ENCODE data around the gene CCDC70.

- TF ChIP-seq EZH2 (IDR thresholded peaks at IDR 0.05; ENCODE audit: low read length, unreplicated experiment), result no peak
- no peak for TF ChIP-seq CTCF (conservative IDR thresholded peaks at IDR 0.05; ENCODE audit: low read depth, low read length)
Measured at GRCh38 chr13:51843529-51843928, 18.2 kb upstream of the CCDC70 start.
